Fibroblast of lung (primary cell): ENCODE data around the gene PPP1R9B.

Experiments used
- EZH2 ChIP-seq: IDR thresholded peaks from 2 replicates; pipeline ENCODE4 v1.5.1; 2012; ENCODE audit warnings: low read length, control low read depth, mild to moderate bottlenecking; ENCODE audit errors: missing control alignments
- TF ChIP-seq, protein P1 (sequence below), 2 donors: IDR thresholded peaks in 1 of 2; conservative IDR thresholded peaks in 1 of 2; 1 replicate in 1 of 2; 2 replicates in 1 of 2; pipeline ENCODE4 v1.5.1; 2011 to 2012; ENCODE audit warnings: low read length in 2 of 2, control low read depth in 1 of 2, inconsistent platforms in 1 of 2, low read depth in 1 of 2, mild to moderate bottlenecking in 1 of 2

DNA sequence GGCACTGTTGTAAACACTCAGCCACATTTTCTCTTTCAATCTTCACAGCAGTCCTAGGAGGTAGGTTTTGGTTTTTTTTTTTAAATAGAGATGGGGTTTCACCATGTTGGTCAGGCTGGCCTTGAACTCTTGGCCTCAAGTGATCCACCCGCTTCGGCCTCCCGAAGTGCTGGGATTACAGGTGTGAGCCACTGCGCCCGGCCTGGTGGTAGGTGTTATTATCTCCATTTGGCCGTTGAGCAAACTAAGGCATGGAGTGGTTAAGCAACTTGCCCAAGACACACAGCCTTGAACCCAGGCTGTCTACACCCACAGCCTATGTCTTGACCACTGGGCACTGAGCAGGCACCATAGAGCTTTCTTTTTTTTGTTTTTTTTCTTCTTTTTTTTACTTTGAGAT, 24.0 kb upstream of the PPP1R9B start:
- TF ChIP-seq, protein P1, sequence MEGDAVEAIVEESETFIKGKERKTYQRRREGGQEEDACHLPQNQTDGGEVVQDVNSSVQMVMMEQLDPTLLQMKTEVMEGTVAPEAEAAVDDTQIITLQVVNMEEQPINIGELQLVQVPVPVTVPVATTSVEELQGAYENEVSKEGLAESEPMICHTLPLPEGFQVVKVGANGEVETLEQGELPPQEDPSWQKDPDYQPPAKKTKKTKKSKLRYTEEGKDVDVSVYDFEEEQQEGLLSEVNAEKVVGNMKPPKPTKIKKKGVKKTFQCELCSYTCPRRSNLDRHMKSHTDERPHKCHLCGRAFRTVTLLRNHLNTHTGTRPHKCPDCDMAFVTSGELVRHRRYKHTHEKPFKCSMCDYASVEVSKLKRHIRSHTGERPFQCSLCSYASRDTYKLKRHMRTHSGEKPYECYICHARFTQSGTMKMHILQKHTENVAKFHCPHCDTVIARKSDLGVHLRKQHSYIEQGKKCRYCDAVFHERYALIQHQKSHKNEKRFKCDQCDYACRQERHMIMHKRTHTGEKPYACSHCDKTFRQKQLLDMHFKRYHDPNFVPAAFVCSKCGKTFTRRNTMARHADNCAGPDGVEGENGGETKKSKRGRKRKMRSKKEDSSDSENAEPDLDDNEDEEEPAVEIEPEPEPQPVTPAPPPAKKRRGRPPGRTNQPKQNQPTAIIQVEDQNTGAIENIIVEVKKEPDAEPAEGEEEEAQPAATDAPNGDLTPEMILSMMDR (conservative IDR thresholded peaks at IDR 0.05 in 1 of 2, IDR thresholded peaks at IDR 0.05 in 1 of 2; ENCODE audit: low read depth in 1 of 2, low read length in 2 of 2) = no peak
- TF ChIP-seq EZH2 = no peak
